IPS-18c (cell line): ENCODE measurements around the gene KBTBD4.

Source experiments
- H3K4me3 ChIP-seq: 2 replicates; pipeline ENCODE4 v1.7.0; 2013; ENCODE audit warnings: low read depth, mild to moderate bottlenecking, low read length, moderate library complexity; ENCODE audit not compliant: insufficient read depth
- H3K9me3 ChIP-seq: one replicate; pipeline ENCODE4 v1.6.1; 2013; ENCODE audit warnings: mild to moderate bottlenecking, low read length, moderate library complexity; ENCODE audit not compliant: control insufficient read depth, insufficient read depth

KBTBD4 gene

DNA sequence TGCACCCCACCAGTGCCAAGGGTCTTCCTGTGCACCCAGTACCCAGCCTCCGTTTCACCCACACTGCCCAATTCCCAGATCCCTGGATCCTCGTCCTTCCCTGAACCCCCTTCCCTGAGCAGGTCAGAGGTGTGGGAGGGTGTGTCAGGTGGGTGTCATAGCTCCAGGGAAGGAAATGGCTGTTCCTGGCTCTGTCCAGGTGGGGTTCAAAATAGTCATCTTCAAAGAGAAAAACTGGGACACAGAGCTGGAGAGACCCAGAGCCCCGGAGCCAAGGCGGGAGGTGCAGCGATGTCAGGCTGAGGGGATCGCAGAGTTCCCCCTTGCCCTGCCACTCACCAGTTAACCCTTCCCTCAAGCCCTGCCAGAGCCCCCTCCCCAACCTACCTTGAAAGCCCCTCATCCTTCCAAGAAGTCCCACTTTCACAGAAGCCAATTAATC, 14.7 kb upstream of the KBTBD4 start:
- Histone ChIP-seq H3K4me3 (peak overlapping the region; percentile 84), H3K9me3 (no peaks in the 10 kb centered on the region)

- no peaks in the 10 kb centered on the region for H3K9me3 ChIP-seq
- H3K4me3 ChIP-seq: no peak overlapping the region
These were observed 14.2 kb upstream of the KBTBD4 start for GRCh38 chr11:47592970-47593369.

DNA sequence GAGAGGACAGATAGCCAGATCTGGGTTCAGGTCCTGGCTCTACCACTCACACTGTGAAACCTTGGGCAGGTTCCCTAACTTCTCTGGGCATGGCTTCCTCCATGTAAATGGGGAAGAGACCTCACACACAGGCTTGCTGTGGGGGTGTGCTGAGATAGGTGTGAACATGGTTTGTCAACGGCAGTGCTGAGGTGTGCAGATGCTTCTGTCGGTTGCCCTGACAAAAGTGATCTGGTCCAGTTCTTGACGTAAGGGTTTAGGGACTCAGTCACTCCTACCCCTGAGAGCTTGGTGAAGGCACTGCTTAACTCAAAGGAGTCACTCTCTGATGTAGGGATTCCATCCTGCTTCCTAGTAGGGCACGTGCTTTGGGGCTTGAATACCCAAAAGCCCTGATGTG, 13.5 kb upstream of the KBTBD4 start:
- Histone ChIP-seq H3K9me3 (no peaks in the 10 kb centered on the region), H3K4me3 (no peak overlapping the region)

- no peak overlapping the region for H3K4me3 ChIP-seq
These were observed 13.0 kb upstream of the KBTBD4 start for GRCh38 chr11:47591764-47592163.

GRCh38 chr11:47589977-47590861, 11.4 kb upstream of the KBTBD4 start:
- no peaks in the 10 kb centered on the region for H3K9me3 ChIP-seq
- H3K4me3 ChIP-seq: no peak overlapping the region

More at GRCh38 chr11:47591764-47592163, 13.0 kb upstream of the KBTBD4 start:
- H3K9me3 ChIP-seq: no peaks in the 10 kb centered on the region

- Histone ChIP-seq H3K4me3 (no peak overlapping the region), H3K9me3 (no peaks in the 10 kb centered on the region)
These were observed 10.8 kb upstream of the KBTBD4 start for GRCh38 chr11:47589584-47589976.

- Histone ChIP-seq H3K9me3 (no peaks in the 10 kb centered on the region), H3K4me3 (no peak overlapping the region)
These were observed 10.3 kb upstream of the KBTBD4 start for GRCh38 chr11:47589118-47589517.

DNA sequence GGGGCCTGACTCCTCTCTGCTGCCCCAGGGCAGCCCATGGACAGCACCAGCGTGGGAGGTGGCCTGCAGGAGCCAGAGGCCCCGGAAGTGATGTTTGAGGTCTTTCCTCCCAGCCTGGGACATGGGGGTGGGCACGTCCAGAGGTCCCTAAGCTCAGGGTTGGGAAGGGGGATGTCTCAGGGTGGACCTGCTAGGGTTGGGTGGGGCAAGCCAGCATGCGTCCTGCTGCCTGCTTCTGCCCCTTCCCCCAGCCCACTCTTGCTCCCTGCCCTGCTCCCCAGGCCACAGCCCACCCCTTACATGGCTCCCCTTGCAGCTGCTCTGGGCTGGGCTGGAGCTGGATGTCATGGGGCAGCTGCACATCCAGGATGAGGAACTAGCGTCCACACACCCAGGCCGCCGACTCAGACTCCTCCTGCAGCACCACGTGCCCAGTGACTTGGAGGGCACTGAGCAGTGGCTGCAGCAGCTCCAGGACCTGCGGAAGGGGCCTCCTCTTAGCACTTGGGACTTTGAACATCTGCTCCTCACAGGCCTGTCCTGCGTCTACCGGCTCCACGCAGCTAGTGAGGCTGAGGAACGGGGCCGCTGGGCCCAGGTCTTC, 9.1 kb upstream of the KBTBD4 start:
- Histone ChIP-seq H3K9me3 (no peaks in the 10 kb centered on the region), H3K4me3 (no peak overlapping the region)

DNA sequence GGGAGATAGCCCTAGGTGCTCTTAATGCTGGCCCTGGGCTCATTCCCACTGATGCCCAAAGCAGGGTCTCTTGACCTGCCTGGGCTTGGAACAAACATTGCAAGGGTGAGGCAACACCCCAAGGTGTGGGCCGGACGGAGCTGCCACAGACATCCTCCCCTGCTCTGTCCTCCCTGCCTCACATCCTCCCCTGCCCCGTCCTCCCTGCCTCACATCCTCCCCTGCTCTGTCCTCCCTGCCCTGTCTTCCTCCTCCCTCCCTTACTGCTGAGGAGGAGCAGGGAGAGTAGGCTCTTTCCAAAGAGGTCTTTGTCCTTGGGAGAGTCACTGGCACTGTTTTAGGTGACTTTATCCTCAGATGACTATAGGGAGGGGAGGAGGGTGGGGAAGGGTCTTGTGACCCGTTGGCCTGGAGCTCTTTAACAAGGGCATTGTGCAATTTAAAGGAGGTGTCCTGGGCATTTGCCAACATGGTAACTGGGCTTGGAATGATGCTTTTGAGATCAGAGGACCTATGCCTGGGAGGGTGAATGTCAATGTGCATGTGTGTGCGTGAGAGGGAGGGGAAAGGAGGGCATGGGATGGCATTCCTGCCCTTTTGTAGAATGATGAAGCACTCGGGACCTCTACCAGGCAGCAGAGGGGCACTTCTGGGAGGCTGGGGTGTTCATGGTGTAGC, 8.4 kb upstream of the KBTBD4 start:
- no peak overlapping the region for H3K4me3 ChIP-seq
- H3K9me3 ChIP-seq: no peaks in the 10 kb centered on the region

GRCh38 chr11:47586098-47586855, 7.5 kb upstream of the KBTBD4 start, which contains the start of gene FAM180B:
Gene FAM180B, plus strand, starts transcription at chr11:47586678. Its CDS starts 91 bp downstream, at chr11:47586769.
- Histone ChIP-seq H3K9me3 (no peaks in the 10 kb centered on the region), H3K4me3 (no peak within 1 kb of the TSS)

DNA sequence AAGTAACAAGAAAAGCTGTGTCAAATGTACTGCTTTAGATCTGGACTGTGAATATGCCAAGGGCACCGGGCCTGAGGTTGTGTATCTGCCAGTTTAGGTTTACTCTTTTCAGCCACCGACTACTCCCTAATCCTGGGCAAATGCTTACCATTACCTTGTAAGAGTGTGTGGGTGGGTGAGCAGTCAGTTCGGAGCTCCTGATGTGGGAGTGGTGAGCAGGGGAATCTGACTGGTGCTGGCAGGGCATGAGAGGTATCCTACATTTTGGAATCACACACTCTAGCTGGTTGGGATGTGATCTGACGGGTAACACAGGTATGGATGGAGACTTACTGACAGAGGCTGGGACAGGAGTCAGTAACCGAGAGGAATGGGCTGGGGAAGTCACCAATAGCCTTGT, 5.1 kb upstream of the KBTBD4 start:
- Histone ChIP-seq H3K4me3 (no peak overlapping the region), H3K9me3 (peaks cover 3% of the 10 kb centered on the region)

DNA sequence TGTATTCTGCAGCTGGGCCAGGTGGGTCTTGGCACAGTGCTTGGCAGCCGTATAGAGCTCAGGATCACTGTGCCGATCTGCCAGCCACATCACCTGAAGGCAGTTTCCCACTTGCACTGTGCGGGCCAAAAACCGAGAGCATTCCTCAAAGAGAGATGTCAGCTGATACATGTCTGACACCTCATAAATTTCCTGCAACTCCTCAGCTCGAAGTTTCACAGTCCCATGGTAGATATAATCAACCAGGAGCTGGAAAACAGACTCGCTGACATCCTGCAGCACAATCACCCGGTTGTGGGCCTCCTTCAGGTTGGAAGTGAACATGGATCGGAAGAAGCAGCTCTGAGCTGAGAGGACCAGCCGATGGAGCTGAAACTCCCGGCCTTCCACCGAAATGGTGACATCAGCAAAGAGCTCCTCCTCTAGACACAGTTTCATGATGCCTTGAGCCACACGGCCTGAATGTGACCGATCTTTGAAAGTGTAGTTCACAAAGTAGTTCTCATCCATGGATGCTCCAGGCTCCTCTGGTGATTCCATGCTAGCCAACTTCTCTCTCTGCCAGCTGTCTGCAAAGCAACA, 1.2 kb downstream of the KBTBD4 start:
- Histone ChIP-seq H3K9me3 (peaks cover 5% of the 10 kb centered on the region), H3K4me3 (peak overlapping the region; percentile 95; the same call in 1 of the 2 replicates)

- no peak overlapping the region for H3K4me3 ChIP-seq
- peaks cover 2% of the 10 kb centered on the region for H3K9me3 ChIP-seq
These were observed 5.4 kb downstream of the KBTBD4 start for GRCh38 chr11:47573321-47573720.

DNA sequence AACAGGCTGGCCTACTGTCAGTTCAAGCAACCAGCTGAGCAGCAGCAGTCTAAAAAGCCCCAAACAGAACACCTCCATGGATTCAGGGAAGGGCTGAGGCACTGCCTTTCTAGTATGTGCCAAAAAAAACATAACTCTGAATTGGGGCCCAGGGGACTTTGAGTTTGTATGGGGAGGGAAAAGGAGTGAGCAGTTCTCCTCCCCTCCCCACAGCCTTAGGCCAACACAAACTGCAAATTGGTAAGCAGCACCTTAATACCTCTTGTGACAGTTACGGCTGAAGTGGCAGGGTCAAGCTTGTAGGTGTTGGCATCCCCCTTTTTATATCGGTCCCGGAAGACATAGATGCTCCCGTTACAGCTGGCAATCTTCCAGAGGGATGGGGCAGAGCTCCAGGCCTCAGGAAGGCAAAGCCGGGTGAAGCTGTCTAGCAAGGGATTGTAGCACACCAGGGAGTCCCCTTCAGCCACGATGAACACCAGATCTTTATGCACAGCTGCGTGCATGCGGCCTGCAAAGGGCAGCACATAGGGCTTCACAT, 6.0 kb downstream of the KBTBD4 start:
- peaks cover 2% of the 10 kb centered on the region for H3K9me3 ChIP-seq
- H3K4me3 ChIP-seq: no peak overlapping the region

DNA sequence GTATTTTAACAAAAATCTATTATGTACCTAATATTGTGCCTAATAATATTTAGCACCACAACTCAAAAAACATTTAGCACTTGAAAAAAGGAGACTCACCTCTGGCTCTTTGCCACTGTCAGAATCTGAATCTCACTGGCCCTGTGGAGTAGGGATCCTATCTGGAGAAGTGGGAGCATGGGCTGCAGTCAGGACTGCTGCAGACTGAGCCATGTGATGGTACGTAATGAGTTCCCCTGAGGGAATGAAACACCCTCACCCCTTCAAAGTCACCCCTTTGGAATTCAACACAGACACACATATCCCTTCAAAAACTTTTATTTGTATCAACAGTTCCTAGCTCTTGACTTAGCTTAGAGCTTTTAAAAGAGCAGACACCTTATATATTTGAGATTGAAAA, 6.9 kb downstream of the KBTBD4 start:
- peaks cover 2% of the 10 kb centered on the region for H3K9me3 ChIP-seq
- H3K4me3 ChIP-seq: no peak overlapping the region

DNA sequence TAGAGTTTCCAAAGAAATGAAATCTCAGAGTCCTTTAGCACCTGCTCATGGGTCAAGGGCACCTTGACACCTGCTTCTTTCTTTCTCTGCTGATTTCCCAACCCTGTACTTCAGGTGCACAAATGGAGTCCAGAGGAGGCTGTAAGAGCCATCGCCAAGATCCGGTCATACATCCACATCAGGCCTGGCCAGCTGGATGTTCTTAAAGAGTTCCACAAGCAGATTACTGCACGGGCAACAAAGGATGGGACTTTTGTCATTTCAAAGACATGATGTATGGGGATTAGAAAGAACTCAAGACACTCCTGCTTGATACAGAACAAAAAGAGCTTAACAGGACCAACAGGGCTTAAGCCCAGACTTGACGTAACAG, 7.4 kb downstream of the KBTBD4 start:
- Histone ChIP-seq H3K9me3 (peaks cover 6% of the 10 kb centered on the region), H3K4me3 (no peak overlapping the region)
